ENCODE measurements around the gene ARL6IP5.
A peak's percentile ranks its signal among the peaks of the same experiment; 100 is the strongest.

The ARL6IP5 gene

GRCh38 chr3:69084326-69085167 is at the start of gene ARL6IP5:
TSS of gene ARL6IP5 (plus strand) at chr3:69084937. CDS start at chr3:69085048, 111 bp downstream.
- DNase-seq (ENCODE audit: low read depth) = peak; percentile 83

- no peak for DNase-seq (ENCODE audit: low read depth)
Measured at GRCh38 chr3:69044608-69045007, 40.1 kb upstream of the ARL6IP5 start.

GRCh38 chr3:69048990-69049389 is 35.7 kb upstream of the ARL6IP5 start:
- DNase-seq (ENCODE audit: low read depth) = no peak

- peak; percentile 99 for DNase-seq (ENCODE audit: low read depth)
Measured at GRCh38 chr3:69051756-69052471, 32.8 kb upstream of the ARL6IP5 start, which contains the start of gene TMF1. TSS of gene TMF1 (minus strand) at chr3:69052333. CDS start at chr3:69052086, 247 bp downstream.

GRCh38 chr3:69052472-69052898 is 32.3 kb upstream of the ARL6IP5 start:
- no peak for DNase-seq (ENCODE audit: low read depth)

GRCh38 chr3:69058180-69058946 is 26.4 kb upstream of the ARL6IP5 start:
- DNase-seq (ENCODE audit: low read depth) = no peak

- DNase-seq (ENCODE audit: low read depth) = no peak
Measured at GRCh38 chr3:69058947-69059224, 25.9 kb upstream of the ARL6IP5 start.

GRCh38 chr3:69059688-69060087 is 25.0 kb upstream of the ARL6IP5 start:
- no peak for DNase-seq (ENCODE audit: low read depth)

- no peak for DNase-seq (ENCODE audit: low read depth)
Measured at GRCh38 chr3:69063636-69064035, 21.1 kb upstream of the ARL6IP5 start.

- DNase-seq (ENCODE audit: low read depth) = no peak
Measured at GRCh38 chr3:69065318-69065964, 19.3 kb upstream of the ARL6IP5 start.

GRCh38 chr3:69066121-69066520 is 18.6 kb upstream of the ARL6IP5 start:
- DNase-seq (ENCODE audit: low read depth) = no peak

GRCh38 chr3:69072928-69073327 is 11.8 kb upstream of the ARL6IP5 start:
- no peak for DNase-seq (ENCODE audit: low read depth)

- DNase-seq (ENCODE audit: low read depth) = no peak
Measured at GRCh38 chr3:69079269-69080159, 5.2 kb upstream of the ARL6IP5 start.

- peak; percentile 84 for DNase-seq (ENCODE audit: low read depth)
Measured at GRCh38 chr3:69080233-69080920, 4.4 kb upstream of the ARL6IP5 start, which contains the start of gene UBA3. TSS of gene UBA3 (minus strand) at chr3:69080365. CDS start at chr3:69080353, 12 bp downstream.

GRCh38 chr3:69081583-69082262 is 3.0 kb upstream of the ARL6IP5 start:
- DNase-seq (ENCODE audit: low read depth) = no peak

GRCh38 chr3:69082361-69082760 is 2.4 kb upstream of the ARL6IP5 start:
- DNase-seq (ENCODE audit: low read depth) = no peak

- DNase-seq (ENCODE audit: low read depth) = peak; percentile 41
Measured at GRCh38 chr3:69082805-69083204, 1.9 kb upstream of the ARL6IP5 start.

GRCh38 chr3:69085168-69085832 is 563 bp downstream of the ARL6IP5 start:
- no peak for DNase-seq (ENCODE audit: low read depth)

Measured in stimulated activated CD8-positive, alpha-beta memory T cell treated with anti-CD3 and anti-CD28 coated beads, Interleukin-12 subunit alpha, Interleukin-12 subunit beta, amount 100 ng/mL, for 1 hour (primary cell).